Esophagus muscularis mucosa (tissue), 3 donors: Measurements from ENCODE around the gene NXN.
A peak's percentile ranks its signal among the peaks of the same experiment; 100 is the strongest.

Source experiments
- CTCF ChIP-seq, 3 experiments: fragments of 200-600 bp in 2 of 3; fragments of 450-650 bp in 1 of 3; sonication (generic) in 2 of 3; IDR thresholded peaks; one replicate each; pipeline ENCODE4 v1.5.1; 2017 to 2019; ENCODE audit warnings: antibody characterized with exemption in 3 of 3, mild to moderate bottlenecking in 2 of 3, moderate library complexity in 1 of 3
- POLR2AphosphoS5 ChIP-seq, 2 donors: sonication (generic); formaldehyde crosslinking; IDR thresholded peaks; one replicate each; pipeline ENCODE4 v1.6.1; 2017; ENCODE audit warnings: antibody characterized with exemption in 2 of 2

- no peak for TF ChIP-seq CTCF (IDR thresholded peaks at IDR 0.05)
- peak in 1 of 2 donors; percentile 10 for TF ChIP-seq POLR2AphosphoS5 (IDR thresholded peaks at IDR 0.05)
Observed at GRCh38 chr17:850851-851763, 128.5 kb downstream of the NXN start.
